HEK293 (cell line): Measurements from ENCODE around the gene TTLL3.

ENCODE experiments used
- GFI1B ChIP-seq: fragments of 450-650 bp; formaldehyde crosslinking; IDR thresholded peaks from 2 replicates; pipeline ENCODE4 v1.5.1; 2016; ENCODE audit warnings: missing biosample characterization, missing genetic modification characterization
- HOXD13 ChIP-seq: sonication (generic); formaldehyde crosslinking; IDR thresholded peaks from 2 replicates; pipeline ENCODE4 v1.8.0; 2022; ENCODE audit warnings: missing genetic modification reagents, borderline replicate concordance
- IKZF3 ChIP-seq: fragments of 450-650 bp; IDR thresholded peaks from 2 replicates; pipeline ENCODE4 v1.5.0; 2018; ENCODE audit warnings: missing biosample characterization, mild to moderate bottlenecking, missing genetic modification characterization, moderate library complexity
- KLF9 ChIP-seq: fragments of 450-650 bp; formaldehyde crosslinking; IDR thresholded peaks from 2 replicates; pipeline ENCODE4 v1.5.1; 2016; ENCODE audit warnings: missing biosample characterization, missing genetic modification characterization, low read depth
- TCF7L2 ChIP-seq: IDR thresholded peaks from 2 replicates; pipeline ENCODE4 v1.6.1; 2011; ENCODE audit warnings: low read depth, mild to moderate bottlenecking, inconsistent platforms, low read length, moderate library complexity, borderline replicate concordance
- WT1 ChIP-seq: fragments of 450-650 bp; formaldehyde crosslinking; IDR thresholded peaks from 2 replicates; pipeline ENCODE4 v1.5.1; 2016; ENCODE audit warnings: missing biosample characterization, missing genetic modification characterization
- ZBTB20 ChIP-seq: fragments of 450-650 bp; formaldehyde crosslinking; IDR thresholded peaks from 2 replicates; pipeline ENCODE4 v1.5.1; 2016; ENCODE audit warnings: missing biosample characterization, missing genetic modification characterization
- ZBTB21 ChIP-seq: fragments of 450-650 bp; formaldehyde crosslinking; IDR thresholded peaks from 2 replicates; pipeline ENCODE4 v1.5.1; 2017; ENCODE audit warnings: missing biosample characterization, missing genetic modification characterization
- ZBTB48 ChIP-seq: fragments of 450-650 bp; formaldehyde crosslinking; IDR thresholded peaks from 2 replicates; pipeline ENCODE4 v1.5.1; 2016; ENCODE audit warnings: missing biosample characterization, missing genetic modification characterization
- ZFHX2 ChIP-seq: fragments of 450-650 bp; formaldehyde crosslinking; conservative IDR thresholded peaks from 2 replicates; pipeline ENCODE4 v1.5.1; 2016; ENCODE audit warnings: missing biosample characterization, missing genetic modification characterization
- ZNF133 ChIP-seq: fragments of 450-650 bp; formaldehyde crosslinking; IDR thresholded peaks from 2 replicates; pipeline ENCODE4 v1.5.1; 2016; ENCODE audit warnings: missing biosample characterization, missing genetic modification characterization
- ZNF2 ChIP-seq: fragments of 450-650 bp; formaldehyde crosslinking; IDR thresholded peaks from 2 replicates; pipeline ENCODE4 v1.5.1; 2016; ENCODE audit warnings: missing biosample characterization, missing genetic modification characterization
- ZNF23 ChIP-seq: fragments of 450-650 bp; formaldehyde crosslinking; IDR thresholded peaks from 2 replicates; pipeline ENCODE4 v1.5.1; 2016; ENCODE audit warnings: missing biosample characterization, missing genetic modification characterization, borderline replicate concordance
- ZNF292 ChIP-seq: fragments of 450-650 bp; formaldehyde crosslinking; IDR thresholded peaks from 2 replicates; pipeline ENCODE4 v1.5.1; 2016; ENCODE audit warnings: low read depth, missing biosample characterization, missing genetic modification characterization, borderline replicate concordance
- ZNF426 ChIP-seq: fragments of 450-650 bp; formaldehyde crosslinking; IDR thresholded peaks from 2 replicates; pipeline ENCODE4 v1.5.1; 2017; ENCODE audit warnings: missing biosample characterization, missing genetic modification characterization, mild to moderate bottlenecking, inconsistent platforms, moderate library complexity
- ZNF555 ChIP-seq: fragments of 450-650 bp; formaldehyde crosslinking; conservative IDR thresholded peaks from 2 replicates; pipeline ENCODE4 v1.5.1; 2017; ENCODE audit warnings: missing biosample characterization, mild to moderate bottlenecking, missing genetic modification characterization, inconsistent platforms
- ZNF571 ChIP-seq: fragments of 450-650 bp; formaldehyde crosslinking; IDR thresholded peaks from 2 replicates; pipeline ENCODE4 v1.5.0; 2017; ENCODE audit warnings: missing biosample characterization, missing genetic modification characterization
- ZNF660 ChIP-seq: fragments of 450-650 bp; IDR thresholded peaks from 2 replicates; pipeline ENCODE4 v1.5.1; 2018; ENCODE audit warnings: missing biosample characterization, mild to moderate bottlenecking, missing genetic modification characterization
- ZNF776 ChIP-seq: fragments of 450-650 bp; formaldehyde crosslinking; IDR thresholded peaks from 2 replicates; pipeline ENCODE4 v1.5.0; 2017; ENCODE audit warnings: missing biosample characterization, missing genetic modification characterization, borderline replicate concordance
- ZSCAN30 ChIP-seq: fragments of 450-650 bp; IDR thresholded peaks from 2 replicates; pipeline ENCODE4 v1.5.1; 2018; ENCODE audit warnings: missing biosample characterization, mild to moderate bottlenecking, missing genetic modification characterization, moderate library complexity
- TF ChIP-seq, protein P1 (sequence below): fragments of 450-650 bp; formaldehyde crosslinking; IDR thresholded peaks from 2 replicates; pipeline ENCODE4 v1.5.1; 2016; ENCODE audit warnings: missing biosample characterization, missing genetic modification characterization
- TF ChIP-seq, protein P2 (sequence below): fragments of 450-650 bp; formaldehyde crosslinking; IDR thresholded peaks from 2 replicates; pipeline ENCODE4 v1.5.1; 2016; ENCODE audit warnings: missing biosample characterization, missing genetic modification characterization, borderline replicate concordance
- TF ChIP-seq, protein P3 (sequence below): fragments of 450-650 bp; formaldehyde crosslinking; IDR thresholded peaks from 2 replicates; pipeline ENCODE4 v1.5.1; 2016; ENCODE audit warnings: missing biosample characterization, missing genetic modification characterization, borderline replicate concordance
- TF ChIP-seq, protein P4 (sequence below): fragments of 450-650 bp; formaldehyde crosslinking; IDR thresholded peaks from 2 replicates; pipeline ENCODE4 v1.5.1; 2016; ENCODE audit warnings: missing biosample characterization, missing genetic modification characterization

TTLL3 gene

DNA sequence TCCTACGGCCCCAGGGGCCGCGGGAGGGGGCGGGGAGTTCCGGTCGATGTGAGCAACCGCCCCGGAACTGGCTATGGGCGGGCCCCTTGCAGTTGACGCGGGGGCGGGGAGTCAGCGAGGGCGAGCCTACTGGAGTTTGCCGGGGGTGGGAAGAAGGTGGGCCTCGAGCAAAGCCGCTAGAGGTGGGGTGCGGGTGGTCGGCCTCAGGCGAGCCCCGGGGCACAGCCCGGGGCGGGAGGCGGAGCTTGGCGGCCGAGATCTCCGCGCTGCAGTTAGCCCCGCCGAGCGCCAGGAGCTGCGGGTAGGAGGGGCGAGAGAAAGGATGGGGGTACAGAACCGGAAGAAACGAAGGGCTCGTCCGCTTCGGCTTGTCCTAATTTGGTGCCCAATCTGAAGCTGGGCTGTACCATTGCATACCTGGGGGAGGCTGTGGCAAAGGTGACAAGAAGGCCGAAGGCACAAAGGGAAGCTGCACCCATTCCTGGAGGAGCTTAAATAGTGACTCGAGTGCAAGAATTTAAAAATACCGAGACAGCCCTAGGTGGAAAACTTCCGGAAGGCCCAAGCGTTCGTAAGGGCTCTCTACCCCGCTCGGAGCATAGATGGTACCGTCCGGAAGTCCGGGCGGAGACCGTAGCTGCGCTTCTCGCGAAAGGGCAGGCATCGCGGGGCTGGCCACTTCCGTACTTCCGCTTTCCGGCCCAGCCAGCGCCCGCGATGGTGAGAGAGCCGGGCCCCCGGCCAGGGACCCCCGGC is 17.5 kb upstream of the TTLL3 start, which contains the start of the genes ARPC4 and TADA3 (continued):
- TF ChIP-seq TCF7L2 (0 out of 2 replicates have a peak, but pooled peaks have one; percentile 16), ZNF426 (tag by site-specific recombination) (no peak), WT1 (tag by site-specific recombination) (0 out of 2 replicates have a peak, but pooled peaks have one; percentile 44), ZNF2 (tag by site-specific recombination) (no peak), ZBTB21 (peak; percentile 21; the same call in 1 of the 2 replicates), ZBTB48 (peak; percentile 35; the same call in 1 of the 2 replicates), ZNF660 (tag by site-specific recombination) (peak; percentile 80; the same call in 1 of the 2 replicates), IKZF3 (no peak), ZFHX2 (tag by site-specific recombination) (peak; percentile 98), ZNF23 (tag by site-specific recombination) (no peak), ZNF555 (no peak), ZSCAN30 (tag by site-specific recombination) (peak; percentile 71; the same call in 1 of the 2 replicates), HOXD13 (CRISPR knock-in tag) (no peak), ZNF776 (tag by site-specific recombination) (no peak), ZNF571 (tag by site-specific recombination) (no peak), GFI1B (tag by site-specific recombination) (no peak), ZBTB20 (tag by site-specific recombination) (peak; percentile 72), KLF9 (tag by site-specific recombination) (peak; percentile 95), ZNF133 (tag by site-specific recombination) (no peak), ZNF292 (tag by site-specific recombination) (no peak)
- TF ChIP-seq, protein P1, sequence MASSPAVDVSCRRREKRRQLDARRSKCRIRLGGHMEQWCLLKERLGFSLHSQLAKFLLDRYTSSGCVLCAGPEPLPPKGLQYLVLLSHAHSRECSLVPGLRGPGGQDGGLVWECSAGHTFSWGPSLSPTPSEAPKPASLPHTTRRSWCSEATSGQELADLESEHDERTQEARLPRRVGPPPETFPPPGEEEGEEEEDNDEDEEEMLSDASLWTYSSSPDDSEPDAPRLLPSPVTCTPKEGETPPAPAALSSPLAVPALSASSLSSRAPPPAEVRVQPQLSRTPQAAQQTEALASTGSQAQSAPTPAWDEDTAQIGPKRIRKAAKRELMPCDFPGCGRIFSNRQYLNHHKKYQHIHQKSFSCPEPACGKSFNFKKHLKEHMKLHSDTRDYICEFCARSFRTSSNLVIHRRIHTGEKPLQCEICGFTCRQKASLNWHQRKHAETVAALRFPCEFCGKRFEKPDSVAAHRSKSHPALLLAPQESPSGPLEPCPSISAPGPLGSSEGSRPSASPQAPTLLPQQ (tag by site-specific recombination) = 0 out of 2 replicates have a peak, but pooled peaks have one; percentile 43
- TF ChIP-seq, protein P2, sequence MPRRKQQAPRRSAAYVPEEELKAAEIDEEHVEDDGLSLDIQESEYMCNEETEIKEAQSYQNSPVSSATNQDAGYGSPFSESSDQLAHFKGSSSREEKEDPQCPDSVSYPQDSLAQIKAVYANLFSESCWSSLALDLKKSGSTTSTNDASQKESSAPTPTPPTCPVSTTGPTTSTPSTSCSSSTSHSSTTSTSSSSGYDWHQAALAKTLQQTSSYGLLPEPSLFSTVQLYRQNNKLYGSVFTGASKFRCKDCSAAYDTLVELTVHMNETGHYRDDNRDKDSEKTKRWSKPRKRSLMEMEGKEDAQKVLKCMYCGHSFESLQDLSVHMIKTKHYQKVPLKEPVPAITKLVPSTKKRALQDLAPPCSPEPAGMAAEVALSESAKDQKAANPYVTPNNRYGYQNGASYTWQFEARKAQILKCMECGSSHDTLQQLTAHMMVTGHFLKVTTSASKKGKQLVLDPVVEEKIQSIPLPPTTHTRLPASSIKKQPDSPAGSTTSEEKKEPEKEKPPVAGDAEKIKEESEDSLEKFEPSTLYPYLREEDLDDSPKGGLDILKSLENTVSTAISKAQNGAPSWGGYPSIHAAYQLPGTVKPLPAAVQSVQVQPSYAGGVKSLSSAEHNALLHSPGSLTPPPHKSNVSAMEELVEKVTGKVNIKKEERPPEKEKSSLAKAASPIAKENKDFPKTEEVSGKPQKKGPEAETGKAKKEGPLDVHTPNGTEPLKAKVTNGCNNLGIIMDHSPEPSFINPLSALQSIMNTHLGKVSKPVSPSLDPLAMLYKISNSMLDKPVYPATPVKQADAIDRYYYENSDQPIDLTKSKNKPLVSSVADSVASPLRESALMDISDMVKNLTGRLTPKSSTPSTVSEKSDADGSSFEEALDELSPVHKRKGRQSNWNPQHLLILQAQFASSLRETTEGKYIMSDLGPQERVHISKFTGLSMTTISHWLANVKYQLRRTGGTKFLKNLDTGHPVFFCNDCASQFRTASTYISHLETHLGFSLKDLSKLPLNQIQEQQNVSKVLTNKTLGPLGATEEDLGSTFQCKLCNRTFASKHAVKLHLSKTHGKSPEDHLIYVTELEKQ (tag by site-specific recombination) = no peak
- TF ChIP-seq, protein P3, sequence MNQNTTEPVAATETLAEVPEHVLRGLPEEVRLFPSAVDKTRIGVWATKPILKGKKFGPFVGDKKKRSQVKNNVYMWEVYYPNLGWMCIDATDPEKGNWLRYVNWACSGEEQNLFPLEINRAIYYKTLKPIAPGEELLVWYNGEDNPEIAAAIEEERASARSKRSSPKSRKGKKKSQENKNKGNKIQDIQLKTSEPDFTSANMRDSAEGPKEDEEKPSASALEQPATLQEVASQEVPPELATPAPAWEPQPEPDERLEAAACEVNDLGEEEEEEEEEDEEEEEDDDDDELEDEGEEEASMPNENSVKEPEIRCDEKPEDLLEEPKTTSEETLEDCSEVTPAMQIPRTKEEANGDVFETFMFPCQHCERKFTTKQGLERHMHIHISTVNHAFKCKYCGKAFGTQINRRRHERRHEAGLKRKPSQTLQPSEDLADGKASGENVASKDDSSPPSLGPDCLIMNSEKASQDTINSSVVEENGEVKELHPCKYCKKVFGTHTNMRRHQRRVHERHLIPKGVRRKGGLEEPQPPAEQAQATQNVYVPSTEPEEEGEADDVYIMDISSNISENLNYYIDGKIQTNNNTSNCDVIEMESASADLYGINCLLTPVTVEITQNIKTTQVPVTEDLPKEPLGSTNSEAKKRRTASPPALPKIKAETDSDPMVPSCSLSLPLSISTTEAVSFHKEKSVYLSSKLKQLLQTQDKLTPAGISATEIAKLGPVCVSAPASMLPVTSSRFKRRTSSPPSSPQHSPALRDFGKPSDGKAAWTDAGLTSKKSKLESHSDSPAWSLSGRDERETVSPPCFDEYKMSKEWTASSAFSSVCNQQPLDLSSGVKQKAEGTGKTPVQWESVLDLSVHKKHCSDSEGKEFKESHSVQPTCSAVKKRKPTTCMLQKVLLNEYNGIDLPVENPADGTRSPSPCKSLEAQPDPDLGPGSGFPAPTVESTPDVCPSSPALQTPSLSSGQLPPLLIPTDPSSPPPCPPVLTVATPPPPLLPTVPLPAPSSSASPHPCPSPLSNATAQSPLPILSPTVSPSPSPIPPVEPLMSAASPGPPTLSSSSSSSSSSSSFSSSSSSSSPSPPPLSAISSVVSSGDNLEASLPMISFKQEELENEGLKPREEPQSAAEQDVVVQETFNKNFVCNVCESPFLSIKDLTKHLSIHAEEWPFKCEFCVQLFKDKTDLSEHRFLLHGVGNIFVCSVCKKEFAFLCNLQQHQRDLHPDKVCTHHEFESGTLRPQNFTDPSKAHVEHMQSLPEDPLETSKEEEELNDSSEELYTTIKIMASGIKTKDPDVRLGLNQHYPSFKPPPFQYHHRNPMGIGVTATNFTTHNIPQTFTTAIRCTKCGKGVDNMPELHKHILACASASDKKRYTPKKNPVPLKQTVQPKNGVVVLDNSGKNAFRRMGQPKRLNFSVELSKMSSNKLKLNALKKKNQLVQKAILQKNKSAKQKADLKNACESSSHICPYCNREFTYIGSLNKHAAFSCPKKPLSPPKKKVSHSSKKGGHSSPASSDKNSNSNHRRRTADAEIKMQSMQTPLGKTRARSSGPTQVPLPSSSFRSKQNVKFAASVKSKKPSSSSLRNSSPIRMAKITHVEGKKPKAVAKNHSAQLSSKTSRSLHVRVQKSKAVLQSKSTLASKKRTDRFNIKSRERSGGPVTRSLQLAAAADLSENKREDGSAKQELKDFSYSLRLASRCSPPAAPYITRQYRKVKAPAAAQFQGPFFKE (tag by site-specific recombination) = no peak
- TF ChIP-seq, protein P4, sequence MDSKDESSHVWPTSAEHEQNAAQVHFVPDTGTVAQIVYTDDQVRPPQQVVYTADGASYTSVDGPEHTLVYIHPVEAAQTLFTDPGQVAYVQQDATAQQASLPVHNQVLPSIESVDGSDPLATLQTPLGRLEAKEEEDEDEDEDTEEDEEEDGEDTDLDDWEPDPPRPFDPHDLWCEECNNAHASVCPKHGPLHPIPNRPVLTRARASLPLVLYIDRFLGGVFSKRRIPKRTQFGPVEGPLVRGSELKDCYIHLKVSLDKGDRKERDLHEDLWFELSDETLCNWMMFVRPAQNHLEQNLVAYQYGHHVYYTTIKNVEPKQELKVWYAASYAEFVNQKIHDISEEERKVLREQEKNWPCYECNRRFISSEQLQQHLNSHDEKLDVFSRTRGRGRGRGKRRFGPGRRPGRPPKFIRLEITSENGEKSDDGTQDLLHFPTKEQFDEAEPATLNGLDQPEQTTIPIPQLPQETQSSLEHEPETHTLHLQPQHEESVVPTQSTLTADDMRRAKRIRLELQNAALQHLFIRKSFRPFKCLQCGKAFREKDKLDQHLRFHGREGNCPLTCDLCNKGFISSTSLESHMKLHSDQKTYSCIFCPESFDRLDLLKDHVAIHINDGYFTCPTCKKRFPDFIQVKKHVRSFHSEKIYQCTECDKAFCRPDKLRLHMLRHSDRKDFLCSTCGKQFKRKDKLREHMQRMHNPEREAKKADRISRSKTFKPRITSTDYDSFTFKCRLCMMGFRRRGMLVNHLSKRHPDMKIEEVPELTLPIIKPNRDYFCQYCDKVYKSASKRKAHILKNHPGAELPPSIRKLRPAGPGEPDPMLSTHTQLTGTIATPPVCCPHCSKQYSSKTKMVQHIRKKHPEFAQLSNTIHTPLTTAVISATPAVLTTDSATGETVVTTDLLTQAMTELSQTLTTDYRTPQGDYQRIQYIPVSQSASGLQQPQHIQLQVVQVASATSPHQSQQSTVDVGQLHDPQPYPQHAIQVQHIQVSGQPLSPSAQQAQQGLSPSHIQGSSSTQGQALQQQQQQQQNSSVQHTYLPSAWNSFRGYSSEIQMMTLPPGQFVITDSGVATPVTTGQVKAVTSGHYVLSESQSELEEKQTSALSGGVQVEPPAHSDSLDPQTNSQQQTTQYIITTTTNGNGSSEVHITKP (tag by site-specific recombination) = peak; percentile 100
